ENCODE measurements around the gene RBM15B.

DNA sequence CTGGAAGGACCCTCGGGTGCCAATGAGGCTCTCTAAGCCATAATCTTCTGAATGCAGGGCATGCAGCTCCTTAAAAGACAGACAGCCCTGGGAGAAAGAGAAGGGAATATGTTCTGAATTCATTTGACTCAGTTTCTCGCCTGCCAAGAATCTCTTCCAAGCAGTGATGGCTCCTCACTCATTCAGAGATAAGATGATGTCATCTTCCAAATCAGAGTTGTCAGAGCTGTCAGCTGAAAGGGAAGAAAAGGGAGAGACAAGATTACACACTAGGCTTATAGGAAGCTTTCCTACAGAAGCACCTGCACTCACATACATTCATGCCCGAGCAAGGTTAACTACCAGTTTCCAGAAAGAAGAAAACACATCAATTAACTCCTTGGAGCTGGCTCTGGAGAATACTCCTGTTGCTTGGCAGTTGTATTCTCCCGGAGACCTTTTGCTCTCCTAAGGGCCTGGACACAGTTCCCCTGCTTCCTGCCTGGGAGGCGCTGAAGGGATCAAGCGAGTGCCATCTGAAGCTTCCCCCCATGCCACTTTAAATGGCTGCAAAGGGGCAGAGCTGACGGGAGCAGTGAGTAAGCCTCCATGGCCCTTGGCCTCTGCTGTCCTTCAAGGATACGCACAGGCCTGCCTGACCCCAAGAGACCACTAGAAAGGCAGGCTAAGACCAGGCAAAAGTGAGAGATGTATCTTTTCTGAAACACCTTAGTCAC lies 7.7 kb downstream of the RBM15B start:
- TF ChIP-seq, protein P1, sequence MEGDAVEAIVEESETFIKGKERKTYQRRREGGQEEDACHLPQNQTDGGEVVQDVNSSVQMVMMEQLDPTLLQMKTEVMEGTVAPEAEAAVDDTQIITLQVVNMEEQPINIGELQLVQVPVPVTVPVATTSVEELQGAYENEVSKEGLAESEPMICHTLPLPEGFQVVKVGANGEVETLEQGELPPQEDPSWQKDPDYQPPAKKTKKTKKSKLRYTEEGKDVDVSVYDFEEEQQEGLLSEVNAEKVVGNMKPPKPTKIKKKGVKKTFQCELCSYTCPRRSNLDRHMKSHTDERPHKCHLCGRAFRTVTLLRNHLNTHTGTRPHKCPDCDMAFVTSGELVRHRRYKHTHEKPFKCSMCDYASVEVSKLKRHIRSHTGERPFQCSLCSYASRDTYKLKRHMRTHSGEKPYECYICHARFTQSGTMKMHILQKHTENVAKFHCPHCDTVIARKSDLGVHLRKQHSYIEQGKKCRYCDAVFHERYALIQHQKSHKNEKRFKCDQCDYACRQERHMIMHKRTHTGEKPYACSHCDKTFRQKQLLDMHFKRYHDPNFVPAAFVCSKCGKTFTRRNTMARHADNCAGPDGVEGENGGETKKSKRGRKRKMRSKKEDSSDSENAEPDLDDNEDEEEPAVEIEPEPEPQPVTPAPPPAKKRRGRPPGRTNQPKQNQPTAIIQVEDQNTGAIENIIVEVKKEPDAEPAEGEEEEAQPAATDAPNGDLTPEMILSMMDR (IDR thresholded peaks at IDR 0.05): no peak
- TF ChIP-seq TCF7L2 (IDR thresholded peaks at IDR 0.05; ENCODE audit: low read depth, low read length): no peak
- TF ChIP-seq REST (IDR thresholded peaks at IDR 0.05; ENCODE audit: insufficient read depth in 1 of 2, low read depth in 2 of 2, low read length in 1 of 2): no peak

All from Panc1 (cell line).